Measurements from ENCODE around the gene MPDZ.
A peak's percentile ranks its signal among the peaks of the same experiment; 100 is the strongest.

The MPDZ gene

DNA sequence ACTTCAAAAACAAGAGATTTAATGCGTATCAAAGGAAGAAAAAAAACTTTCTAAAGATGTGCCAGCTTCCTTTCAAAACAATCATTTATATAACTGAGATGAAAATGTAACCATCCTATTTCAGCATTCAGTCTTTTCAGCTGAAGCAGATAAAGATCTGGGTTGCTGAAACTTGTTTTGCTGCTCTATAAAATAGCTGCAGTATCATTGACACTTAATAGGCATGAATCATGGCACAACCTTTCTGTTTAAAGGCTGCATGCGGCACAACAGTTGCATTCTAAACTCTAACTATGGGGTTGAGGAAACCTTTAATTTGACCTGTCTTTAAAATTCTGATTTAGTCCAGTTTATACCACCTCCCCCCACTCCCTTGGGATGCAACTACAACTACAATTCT is 196.7 kb downstream of the MPDZ start:
- DNase-seq (ENCODE audit: low read depth) = peak; percentile 12

- no peak for DNase-seq (ENCODE audit: low read depth)
Measured at GRCh38 chr9:13078164-13078563, 201.3 kb downstream of the MPDZ start.

GRCh38 chr9:13076616-13077015 is 202.9 kb downstream of the MPDZ start:
- no peak for DNase-seq (ENCODE audit: low read depth)

GRCh38 chr9:13071921-13072320 is 207.6 kb downstream of the MPDZ start:
- DNase-seq (ENCODE audit: low read depth) = no peak

DNA sequence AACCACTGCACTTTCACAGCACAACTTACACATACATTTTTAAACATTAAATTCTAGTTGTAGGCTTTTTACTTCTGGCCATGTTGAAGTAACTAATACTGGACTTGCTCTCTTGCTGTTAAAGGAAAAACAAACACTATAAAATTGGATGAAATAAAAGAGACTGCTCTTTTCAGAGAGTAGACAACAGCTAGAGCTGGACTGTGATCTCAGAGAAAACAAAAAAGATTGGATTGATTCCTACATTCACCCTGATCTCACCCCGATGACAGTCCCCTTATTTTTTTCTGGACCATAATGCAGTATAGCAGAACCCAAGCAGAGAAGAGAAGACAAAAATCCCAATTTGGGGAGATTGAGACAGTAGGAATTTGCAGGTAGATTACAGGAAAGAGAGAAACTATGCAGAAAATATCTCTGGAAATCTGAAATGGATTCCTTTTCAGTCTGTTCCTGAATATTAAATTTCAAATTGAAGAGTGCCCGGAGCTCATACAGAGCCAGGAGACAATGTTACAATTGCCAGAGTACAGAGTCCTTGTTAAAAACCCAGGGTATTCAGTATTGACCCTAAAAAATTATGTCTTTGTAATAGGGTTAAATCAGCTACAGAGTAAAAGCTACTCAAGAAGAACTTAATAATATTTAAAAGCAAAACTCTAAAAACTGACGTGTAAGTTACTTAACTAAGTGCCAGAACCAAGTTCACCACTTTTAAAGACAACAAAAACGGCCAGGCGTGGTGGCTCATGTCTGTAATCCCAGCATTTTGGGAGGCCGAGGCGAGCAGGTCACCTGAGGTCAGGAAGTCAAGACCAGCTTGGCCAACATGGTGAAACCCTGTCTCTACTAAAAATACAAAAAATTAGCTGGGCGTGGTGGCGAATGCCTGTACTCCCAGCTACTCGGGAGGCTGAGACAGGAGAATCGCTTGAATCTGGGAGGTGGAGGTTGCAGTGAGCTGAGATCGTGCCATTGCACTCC is 208.6 kb downstream of the MPDZ start:
- DNase-seq (ENCODE audit: low read depth) = no peak

DNA sequence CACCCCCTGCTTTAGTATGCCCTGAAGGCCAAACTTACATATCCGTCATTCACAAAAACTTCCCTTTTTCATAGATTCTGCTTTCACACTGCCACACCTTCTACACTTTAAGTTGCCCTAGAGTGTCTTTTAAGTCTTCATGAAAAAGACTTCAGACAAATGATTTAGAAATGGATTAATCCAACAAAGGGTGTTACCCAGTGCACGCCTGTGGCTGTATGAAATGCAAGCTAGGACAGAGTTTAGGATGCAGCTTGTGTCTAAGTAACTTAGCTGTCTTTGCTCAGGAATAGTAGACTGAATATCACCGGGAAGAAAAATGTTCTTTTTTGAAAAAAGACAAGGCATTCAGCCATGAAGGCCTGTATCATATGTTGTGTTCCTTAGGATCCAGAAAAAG is 210.0 kb downstream of the MPDZ start:
- no peak for DNase-seq (ENCODE audit: low read depth)

DNA sequence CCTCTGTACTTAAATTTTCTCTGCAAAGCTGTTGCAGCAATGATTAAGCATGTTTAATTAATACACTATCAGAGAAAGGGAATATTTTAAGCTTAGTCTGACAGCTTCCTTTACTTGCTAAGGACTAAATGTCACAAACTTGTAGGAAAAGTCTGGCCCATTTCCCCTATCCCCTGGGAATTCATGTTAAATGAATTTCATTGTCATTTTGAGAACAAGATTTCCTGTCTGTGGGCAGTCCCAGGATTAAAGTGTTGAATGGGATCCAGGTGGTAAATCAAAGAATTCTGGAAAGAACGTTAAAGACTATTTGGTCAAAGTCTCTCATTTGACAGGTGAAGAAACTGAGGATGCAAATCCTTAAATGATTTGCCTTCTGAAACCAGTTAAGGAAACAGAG is 214.8 kb downstream of the MPDZ start:
- DNase-seq (ENCODE audit: low read depth) = no peak

- no peak for DNase-seq (ENCODE audit: low read depth)
Measured at GRCh38 chr9:13063880-13064459, 215.5 kb downstream of the MPDZ start.

GRCh38 chr9:13061390-13061789 is 218.1 kb downstream of the MPDZ start:
- DNase-seq (ENCODE audit: low read depth) = no peak
